GM19025 (cell line): ENCODE measurements around the gene COG5.
A peak's percentile ranks its signal among the peaks of the same experiment; 100 is the strongest.
"Not testable (repeated sequence)": the region's sequence is repeated elsewhere in the genome, so short reads cannot be mapped to it uniquely, and the experiment has no call there.

Source experiments
- ATAC-seq: cut with Tn5 transposase; IDR thresholded peaks from one replicate; pipeline ENCODE4 v1.9.1; 2021; ENCODE audit warnings: mild to moderate bottlenecking, low read depth, moderate library complexity; ENCODE audit not compliant: unreplicated experiment

COG5 gene

DNA sequence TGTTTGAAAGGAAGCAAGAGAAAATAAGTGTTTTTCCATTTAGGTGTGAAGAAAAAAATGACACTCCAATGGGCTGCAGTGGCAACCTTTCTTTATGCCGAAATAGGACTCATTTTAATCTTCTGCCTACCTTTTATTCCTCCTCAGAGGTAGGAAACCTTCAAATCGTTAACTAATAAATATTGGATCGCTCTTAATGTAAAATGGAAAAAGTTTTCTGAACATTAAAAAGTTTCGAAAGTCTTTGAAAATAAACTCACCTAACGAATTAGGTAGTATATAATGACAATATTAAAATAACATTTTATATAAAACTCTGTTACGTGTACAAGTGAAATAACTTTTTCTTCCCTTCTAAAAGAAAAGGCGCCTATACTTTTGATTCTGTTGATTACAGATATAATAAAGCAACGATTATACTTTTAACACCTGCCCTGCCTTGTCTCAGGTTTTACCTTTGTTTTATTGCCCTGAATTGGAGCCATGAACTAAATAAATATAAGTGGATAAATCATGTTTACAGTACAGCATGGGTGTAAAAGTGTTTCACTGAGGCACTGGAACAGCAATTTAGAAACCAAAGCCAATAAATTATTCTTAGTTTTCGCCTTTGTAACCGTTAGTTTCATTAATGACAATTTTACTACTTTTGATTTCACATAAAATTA lies 17.1 kb upstream of the COG5 start:
- ATAC-seq, result no peak

DNA sequence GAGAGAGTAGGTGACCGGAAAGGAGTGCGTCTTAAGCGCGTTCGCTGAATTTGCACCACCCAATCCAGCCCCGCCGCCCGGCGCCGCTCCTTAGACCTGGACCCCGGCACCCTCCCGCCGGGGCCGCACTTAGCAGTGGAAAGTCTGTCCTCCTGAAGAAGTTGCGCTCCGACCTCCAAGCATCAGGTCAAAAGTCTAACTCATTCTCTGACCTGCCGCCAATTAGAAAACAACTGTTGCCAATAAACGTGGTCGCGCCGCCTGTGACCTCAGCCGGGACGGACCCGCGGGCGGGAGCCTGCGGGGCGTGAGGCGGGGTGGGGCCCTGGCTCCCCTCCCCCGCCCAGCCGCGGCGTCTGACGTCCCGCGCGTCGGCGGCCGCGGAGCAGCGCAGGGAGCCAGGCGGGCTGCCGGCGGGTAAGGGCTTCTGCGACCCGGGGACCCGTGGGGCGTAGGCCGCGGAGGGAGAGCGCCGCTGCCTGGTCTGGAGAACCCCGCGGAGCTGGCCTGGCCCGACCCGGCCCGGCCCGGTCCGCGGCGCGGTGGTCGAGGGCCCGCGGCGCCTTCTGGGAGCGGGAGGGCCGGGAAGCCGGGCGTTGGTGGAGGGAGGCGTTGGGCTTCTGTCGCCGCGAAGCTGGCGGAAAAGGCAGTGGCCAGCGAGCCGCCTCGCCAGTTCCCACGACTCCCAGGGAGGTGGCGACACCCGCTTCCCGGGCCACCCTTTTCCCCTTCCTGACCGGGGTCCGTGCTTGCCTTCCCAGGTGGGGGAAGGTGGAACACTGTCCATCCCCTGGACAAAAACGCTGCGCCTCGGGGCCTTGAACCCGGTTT lies 16.4 kb upstream of the COG5 start, which contains the start of gene BCAP29:
Gene BCAP29, plus strand, starts transcription at position 362 of the 831 bp plus-strand sequence. CDS start 527 bp downstream, outside the sequence.
- peak; percentile 94 for ATAC-seq

DNA sequence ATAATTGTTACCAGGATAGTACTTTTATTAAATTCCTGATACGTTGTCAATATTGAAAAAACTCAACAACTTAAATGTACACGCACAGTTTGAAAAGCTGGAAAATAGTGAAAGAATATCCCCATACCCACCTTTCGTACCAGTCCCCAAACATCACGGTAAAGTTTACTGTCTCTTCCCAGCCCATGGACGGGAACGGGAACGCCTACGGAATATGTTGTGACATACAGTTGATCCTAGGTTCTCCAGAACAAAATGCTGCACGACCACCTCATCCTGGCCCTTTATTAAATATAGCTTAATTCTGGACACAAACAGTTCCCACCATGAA lies 15.8 kb upstream of the COG5 start:
- ATAC-seq, result no peak

DNA sequence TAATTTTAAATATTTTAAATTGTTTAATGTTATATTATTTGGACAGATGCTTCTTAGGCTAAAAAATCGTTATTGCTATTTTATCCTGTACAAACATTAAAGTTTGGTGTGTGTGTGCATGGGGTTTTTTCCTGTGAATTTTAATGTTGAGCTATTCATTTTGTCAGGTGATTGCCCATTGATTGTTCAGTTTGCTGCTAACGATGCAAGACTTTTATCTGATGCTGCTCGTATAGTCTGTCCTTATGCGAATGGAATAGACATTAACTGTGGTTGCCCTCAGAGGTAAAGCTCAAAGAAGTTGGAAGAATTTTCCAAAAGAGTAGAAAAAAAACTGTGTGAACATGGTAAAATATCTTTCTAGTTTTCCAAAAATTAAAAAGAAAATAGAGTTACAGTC lies 9.8 kb upstream of the COG5 start:
- no peak for ATAC-seq

DNA sequence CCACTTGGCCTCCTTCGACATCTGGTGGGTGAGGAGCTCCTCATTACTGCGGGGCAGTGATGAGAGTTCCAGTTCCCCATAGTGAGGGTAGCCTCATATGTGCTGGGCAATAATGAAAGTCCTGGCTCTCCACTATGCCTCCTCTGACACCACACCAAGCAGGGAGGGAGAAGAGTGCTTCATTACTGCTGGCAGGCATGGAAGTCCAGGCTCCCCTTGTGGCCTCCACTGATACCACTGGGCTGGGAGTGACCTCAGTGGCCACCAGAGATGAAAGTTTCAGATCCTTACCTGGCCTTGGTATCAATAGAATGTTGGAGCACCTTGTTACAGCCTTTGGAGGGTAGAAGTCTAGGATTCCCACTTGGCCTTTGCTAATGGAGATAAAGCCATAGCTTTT lies 6.6 kb upstream of the COG5 start:
- ATAC-seq, result no peak

DNA sequence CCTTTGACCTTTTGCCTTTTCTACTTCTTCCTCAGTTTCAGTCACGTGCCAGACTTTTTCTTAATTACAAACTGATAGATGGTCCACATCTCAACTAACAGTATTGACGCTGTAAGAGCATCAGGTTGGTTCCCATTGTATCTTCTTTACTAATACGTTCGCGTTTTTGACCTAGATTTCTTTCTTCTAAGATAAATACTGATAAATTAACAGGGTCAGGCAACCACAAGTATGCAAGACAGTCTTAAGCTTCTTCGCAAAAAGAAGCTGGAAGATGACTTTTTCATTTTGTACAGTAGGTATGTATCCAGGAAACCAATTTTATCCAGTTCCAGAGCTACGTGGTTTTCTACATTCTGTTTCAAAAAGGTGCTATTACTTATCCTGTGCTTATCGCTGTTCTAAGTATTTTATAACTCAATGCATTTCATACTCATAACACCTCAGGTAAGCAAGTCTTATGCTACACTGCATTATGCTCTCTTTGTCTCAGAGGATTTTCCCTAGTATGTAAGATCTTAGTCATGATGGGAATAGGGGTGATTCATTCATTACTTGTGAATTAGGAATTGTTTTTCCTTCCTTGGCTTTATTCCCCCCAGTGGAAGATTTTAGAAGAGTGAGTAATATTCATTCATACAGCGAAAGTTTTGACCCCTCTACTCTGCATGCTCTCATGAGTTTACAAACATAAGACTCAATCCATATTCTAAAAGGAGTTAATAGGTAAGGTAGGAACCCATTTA lies 1.0 kb upstream of the COG5 start:
- ATAC-seq, result no peak

DNA sequence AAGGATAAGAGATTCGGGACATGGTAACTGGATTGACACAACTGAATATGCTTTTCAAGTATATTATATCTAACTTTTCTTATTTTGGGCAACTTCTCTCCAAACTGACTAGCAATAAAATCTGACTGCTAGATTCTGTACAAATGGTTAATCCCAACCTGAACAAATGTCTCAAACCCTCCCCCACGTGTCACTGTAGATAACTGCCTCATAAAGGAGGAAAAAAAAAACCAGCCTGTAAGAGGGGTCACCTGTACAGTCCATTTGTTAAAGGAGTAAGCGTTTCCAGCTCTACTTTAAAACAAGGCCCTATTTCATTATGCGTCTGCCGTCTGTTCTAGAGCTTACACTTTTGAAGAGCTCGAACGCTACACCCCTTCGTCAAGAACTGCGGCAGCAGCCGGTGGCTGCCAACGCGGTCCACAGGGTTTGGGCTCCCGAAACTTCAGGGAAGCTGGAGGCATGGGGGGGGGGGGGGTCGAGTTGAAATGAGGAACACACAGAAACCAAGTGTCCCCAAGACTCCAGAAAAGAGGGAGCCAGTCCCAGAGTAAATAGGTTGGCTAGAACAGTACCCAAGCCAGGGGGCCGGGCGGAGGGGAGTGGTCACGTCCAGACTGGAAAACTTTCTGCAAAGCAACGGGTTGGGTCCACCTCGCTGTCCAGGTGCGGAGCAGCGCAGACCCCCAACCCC lies 492 bp downstream of the COG5 start:
- ATAC-seq, result peak; percentile 47

DNA sequence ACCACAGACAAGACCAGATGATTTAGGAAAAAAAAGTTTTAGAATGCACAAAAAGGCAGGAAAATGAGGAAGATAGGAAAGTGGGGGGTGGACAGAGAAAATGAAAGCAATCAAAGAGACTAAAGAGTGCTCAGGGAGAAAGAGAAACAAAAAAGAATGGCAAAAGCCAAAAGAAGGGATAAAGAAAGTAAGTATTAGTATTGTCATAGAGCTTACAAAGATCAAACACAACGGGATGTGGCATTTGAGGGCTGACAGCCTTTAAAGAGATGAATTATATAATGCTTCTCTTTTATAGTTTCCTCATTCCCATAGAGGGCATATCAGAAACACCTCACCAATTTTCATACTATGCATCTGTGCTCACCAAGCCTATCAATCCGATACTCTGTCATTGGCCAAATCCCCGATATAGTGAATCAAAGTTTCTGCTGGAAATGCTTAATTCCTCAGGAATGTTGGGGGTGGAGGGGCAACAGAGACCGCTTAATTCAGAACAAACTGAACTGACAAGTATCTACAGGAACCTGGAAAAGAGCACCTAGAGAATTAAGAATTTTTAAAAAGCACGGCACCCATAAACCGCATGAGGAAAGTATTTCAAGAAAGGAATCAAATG lies 2.7 kb downstream of the COG5 start:
- ATAC-seq, result no peak

DNA sequence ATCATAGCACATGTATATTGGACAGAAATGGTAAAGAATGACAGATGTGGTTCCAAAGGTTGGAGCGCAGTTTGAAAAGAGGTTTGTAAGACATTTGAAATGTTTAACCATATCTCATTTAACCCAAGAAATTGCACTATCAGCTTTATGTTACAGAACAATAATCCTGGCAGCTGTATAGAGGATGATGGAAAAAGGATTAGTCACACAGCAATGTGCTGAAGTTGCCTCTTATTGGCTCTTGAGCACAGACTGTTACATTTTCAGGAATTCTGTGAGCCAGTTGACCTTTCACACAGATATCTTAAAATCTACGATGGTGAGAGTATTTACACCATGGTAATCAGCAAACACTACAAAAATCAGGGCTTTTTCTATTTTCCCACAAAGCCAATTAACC lies 3.9 kb downstream of the COG5 start:
- ATAC-seq, result no peak

DNA sequence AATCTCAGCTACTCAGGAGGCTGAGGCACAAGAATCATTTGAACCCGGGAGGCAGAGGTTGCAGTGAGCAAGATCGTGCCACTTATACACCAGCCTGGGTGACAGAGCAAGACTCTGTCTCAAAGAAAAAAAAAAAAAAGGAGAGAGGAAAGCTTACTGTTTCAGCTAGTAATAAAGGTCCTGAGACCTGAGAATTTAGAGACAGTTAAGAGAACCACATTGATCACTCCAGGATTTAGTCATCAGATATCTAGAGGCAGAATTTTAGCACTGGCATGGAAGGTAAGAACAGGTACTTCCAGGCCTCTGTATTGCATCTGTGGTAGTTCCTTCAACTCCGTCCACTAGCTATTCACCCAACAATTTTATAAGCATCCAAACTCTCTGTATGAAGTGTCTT lies 7.8 kb downstream of the COG5 start:
- no peak for ATAC-seq

DNA sequence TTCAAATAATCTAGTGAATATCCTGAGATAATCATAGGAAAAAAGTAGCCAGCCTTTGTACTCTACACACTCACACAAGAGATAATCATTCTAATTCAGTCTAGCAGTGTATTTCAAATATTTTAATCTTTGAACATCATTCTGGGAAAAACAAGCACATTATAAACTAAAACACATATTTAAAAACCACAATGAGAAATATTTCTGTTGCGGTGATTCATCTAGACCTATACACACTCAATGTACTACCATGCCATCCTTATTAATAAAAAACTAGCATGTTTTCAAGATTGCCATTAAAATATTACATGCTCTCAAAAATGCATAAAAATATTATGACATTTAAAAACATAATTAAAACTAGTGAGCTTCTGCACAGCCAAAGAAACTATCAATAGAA lies 11.8 kb downstream of the COG5 start:
- ATAC-seq, result no peak

DNA sequence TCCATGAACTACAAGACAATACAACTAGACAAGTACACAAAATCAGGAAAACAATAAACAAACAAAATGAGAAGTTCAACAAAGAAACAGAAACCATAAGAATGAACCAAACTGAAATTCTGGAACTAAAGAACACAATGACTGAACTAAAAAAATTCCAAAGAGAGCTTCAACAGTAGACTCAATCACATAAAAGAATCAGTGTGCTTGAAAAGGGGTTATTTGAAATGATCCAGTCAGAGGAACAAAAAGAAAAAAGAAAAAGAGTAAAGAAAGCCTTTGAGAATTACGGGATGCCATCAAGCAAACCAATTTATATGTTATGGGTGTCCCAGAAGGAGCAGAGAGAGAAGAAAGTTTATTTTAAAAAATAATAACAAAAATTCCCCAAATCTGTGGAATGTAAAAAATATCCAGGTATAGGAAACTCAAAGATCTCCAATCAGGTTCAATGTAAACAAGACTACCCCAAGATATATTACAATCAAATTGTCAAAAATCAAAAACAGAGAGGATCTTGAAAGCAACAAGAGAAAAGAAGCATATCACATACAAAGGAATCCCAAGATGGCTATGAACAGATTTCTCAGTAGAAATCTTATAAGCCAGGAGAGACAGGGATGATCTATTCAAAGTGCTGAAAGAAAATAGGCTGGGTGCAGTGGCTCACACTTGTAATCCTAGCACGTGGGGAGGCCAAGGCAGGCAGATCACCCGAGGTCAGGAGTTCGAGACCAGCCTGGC lies 18.7 kb downstream of the COG5 start:
- no peak for ATAC-seq

DNA sequence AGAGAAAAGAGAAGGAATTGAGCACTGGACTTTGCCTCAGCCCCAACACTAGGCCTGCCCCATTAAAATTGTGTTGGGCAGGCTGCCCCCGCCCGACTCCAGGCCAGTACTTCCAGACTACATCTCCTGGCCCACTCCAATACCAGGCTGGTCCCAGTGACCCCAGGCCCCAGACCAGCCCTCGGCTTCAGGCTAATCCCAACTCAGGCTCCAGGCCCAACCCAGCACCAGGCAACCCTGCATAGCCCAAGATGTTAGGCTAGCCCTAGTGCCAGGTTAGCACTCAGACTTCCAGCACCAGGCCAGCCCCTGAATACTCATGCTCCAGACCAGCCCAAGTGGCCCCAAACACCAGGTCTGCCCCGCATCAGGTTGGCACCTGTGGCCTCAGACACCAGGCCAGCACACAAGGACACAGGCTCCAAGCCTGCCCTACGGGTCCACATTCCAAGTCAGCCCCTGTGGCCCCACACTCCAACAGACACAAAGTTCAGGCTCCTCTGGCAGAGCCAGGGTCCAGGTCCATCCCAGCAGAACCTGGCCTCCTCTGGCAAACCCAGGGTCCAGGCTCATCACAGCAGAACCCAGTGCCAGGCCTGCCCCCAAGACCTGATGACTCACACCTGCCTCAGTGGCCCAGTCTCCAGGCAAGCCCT lies 20.3 kb downstream of the COG5 start:
- no peak for ATAC-seq

DNA sequence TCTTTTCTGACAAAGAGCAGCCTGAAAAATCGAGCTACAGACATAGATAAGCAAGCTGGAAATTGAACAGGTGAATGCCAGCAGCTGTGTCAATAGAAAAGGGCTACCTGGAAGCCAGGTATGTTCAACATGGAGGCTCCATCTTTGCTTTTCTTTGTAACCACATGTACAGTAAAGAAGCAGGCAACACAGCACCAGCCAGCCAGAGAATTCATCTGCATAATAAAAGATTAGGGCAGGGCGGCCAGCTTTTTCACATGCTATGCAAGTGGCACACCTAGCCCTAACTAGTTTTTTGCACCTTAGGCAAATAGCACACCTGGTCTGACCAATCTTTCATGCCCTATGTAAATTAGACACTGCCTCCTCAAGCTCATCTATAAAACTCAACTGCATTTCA lies 25.7 kb downstream of the COG5 start:
- ATAC-seq, result no peak

DNA sequence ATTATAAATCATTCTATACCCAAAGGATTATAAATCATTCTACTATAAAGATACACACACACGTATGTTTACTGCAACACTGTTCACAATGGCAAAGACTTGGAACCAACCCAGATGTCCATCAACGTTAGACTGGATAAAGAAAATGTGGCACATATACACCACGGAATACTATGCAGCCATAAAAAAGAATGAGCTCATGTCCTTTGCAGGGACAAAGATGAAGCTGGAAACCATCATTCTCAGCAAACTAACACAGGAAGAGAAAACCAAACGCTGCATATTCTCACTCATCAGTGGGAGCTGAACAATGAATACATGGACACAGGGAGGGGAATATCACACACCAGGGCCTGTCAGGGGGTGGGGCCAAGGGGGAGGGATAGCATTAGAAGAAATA lies 26.5 kb downstream of the COG5 start:
- ATAC-seq, result not testable (repeated sequence)

DNA sequence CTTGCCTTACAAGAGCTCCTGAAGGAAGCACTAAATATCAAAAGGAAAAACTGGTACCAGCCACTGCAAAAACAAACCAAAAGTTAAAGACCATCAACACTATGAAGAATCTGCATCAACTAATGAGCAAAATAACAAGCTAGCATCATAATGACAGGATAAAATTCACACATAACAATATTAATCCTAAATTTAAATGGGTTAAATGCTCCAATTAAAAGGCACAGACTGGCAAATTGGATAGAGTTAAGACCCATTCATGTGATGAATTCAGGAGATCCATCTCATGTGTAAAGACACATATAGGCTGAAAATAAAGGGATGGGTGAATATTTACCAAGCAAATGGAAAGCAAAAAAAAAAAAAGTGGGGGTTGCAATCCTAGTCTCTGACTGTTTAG lies 29.6 kb downstream of the COG5 start:
- no peak for ATAC-seq

DNA sequence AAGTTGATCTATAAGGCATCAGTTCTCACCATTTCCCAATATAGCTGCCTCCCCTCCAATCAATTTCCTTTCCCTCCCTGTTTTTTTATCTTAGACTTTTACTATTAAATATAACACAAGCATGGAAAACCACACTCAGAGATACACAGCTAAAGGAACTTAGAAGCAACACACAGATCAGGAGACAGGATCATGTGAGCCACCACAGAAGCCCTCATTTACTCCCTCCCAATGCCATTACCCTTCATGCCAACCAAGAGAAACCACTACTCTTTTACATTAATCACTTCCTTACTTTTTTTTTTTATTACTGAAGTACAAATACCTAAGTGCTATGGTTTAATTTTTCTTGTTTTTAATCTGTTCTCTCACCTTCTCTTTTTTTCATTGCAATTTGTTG lies 33.0 kb downstream of the COG5 start:
- ATAC-seq, result no peak

DNA sequence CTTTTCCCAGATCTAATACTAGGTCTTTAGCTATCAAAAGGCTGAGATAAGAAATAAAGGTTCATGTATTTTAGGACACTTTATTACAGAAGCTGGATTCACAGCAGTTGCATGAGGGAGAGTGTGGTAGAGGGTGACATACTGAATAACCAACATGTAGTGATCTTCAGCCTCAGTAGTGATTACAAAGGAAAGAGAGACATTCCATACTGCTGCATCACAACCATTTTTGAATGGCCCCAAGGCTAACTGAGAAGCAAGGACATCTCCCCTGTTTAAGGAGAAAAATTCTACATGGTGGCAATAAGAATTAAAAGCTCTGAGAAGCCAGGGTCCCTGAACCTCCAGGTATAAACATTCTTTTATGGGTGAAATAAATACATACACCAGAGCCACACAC lies 35.3 kb downstream of the COG5 start:
- no peak for ATAC-seq

DNA sequence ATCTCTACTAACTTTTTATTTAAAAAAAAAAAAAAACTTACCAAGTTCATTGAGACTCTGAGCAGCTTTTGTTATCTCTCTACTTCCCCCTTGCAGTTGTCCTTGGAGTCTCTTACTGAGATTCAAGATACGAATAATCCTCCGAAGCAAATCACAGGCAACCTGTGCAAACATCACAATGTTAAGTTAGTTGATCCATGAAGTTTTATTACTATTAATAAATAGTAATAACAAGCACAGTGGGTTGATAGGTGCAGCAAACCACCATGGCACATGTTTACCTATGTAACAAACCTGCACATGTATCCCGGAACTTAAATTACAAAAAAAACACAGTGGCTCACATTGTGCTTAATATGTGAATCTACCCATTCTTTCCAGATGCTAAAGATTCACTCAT lies 36.5 kb downstream of the COG5 start:
- ATAC-seq, result no peak
